Osteocyte (in vitro differentiated cells): ENCODE measurements around the gene CNTNAP2. TPM values are rescaled to one million over a fixed set of nuclear protein-coding genes. Genes with fewer than 3 reads are reported as not detected.

ENCODE experiments used
- DNase-seq: peaks from one replicate; pipeline ENCODE4 v3.0.0; 2021; ENCODE audit warnings: mixed read lengths; ENCODE audit not compliant: unreplicated experiment; ENCODE audit errors: extremely low spot score
- H3K27ac Mint-ChIP-seq: one replicate; pipeline ENCODE4 v1.8.0; 2021; ENCODE audit warnings: mild to moderate bottlenecking, mixed read lengths; ENCODE audit not compliant: unreplicated experiment
- H3K27me3 Mint-ChIP-seq: one replicate; pipeline ENCODE4 v1.8.0; 2021; ENCODE audit warnings: mixed read lengths; ENCODE audit not compliant: unreplicated experiment
- H3K36me3 Mint-ChIP-seq: one replicate; pipeline ENCODE4 v1.8.0; 2021; ENCODE audit warnings: mixed read lengths; ENCODE audit not compliant: unreplicated experiment
- H3K4me1 Mint-ChIP-seq: one replicate; pipeline ENCODE4 v1.8.0; 2021; ENCODE audit warnings: mixed read lengths; ENCODE audit not compliant: unreplicated experiment
- H3K4me3 Mint-ChIP-seq: one replicate; pipeline ENCODE4 v1.8.0; 2021; ENCODE audit warnings: mild to moderate bottlenecking, moderate library complexity, mixed read lengths; ENCODE audit not compliant: unreplicated experiment
- H3K9me3 Mint-ChIP-seq: one replicate; pipeline ENCODE4 v1.8.0; 2021; ENCODE audit warnings: mixed read lengths; ENCODE audit not compliant: unreplicated experiment
- CTCF ChIP-seq: fragments of 200-600 bp; sonication (generic); IDR thresholded peaks from 2 replicates; pipeline ENCODE4 v1.5.0; 2021; ENCODE audit warnings: antibody characterized with exemption, mild to moderate bottlenecking, moderate library complexity
- total RNA-seq: library from RNA; stranded (reverse); gene quantifications from 2 replicates; pipeline ENCODE4 v1.2.1, GENCODE V29; 2021

The CNTNAP2 gene
- total RNA-seq, 1 donor from 2014 or later, result 1.4 TPM

- no peaks in the 10 kb centered on the region for H3K36me3 Mint-ChIP-seq
- H3K4me1 Mint-ChIP-seq, result no peaks in the 10 kb centered on the region
- H3K9me3 Mint-ChIP-seq, result peaks cover 6% of the 10 kb centered on the region
- no peak overlapping the region for H3K4me3 Mint-ChIP-seq
- no peak overlapping the region for H3K27ac Mint-ChIP-seq
- no peak for DNase-seq
- no peaks in the 10 kb centered on the region for H3K27me3 Mint-ChIP-seq
- no peak for TF ChIP-seq CTCF
Measured at GRCh38 chr7:146126767-146127509, 10.3 kb downstream of the CNTNAP2 start.

GRCh38 chr7:146129296-146129695 lies 12.7 kb downstream of the CNTNAP2 start:
- no peak overlapping the region for H3K27ac Mint-ChIP-seq
- DNase-seq, result no peak
- no peaks in the 10 kb centered on the region for H3K36me3 Mint-ChIP-seq
- no peaks in the 10 kb centered on the region for H3K27me3 Mint-ChIP-seq
- H3K9me3 Mint-ChIP-seq, result peaks cover 8% of the 10 kb centered on the region
- TF ChIP-seq CTCF, result no peak
- H3K4me1 Mint-ChIP-seq, result no peaks in the 10 kb centered on the region
- no peak overlapping the region for H3K4me3 Mint-ChIP-seq

- Mint-ChIP-seq H3K9me3 (peaks cover 8% of the 10 kb centered on the region), H3K27ac (no peak overlapping the region), H3K27me3 (no peaks in the 10 kb centered on the region), H3K4me1 (no peaks in the 10 kb centered on the region), H3K36me3 (no peaks in the 10 kb centered on the region), H3K4me3 (no peak overlapping the region)
- no peak for TF ChIP-seq CTCF
- DNase-seq, result no peak
Measured at GRCh38 chr7:146129997-146130396, 13.4 kb downstream of the CNTNAP2 start.

GRCh38 chr7:146131701-146132100 lies 15.1 kb downstream of the CNTNAP2 start:
- Mint-ChIP-seq H3K27ac (no peak overlapping the region), H3K4me1 (no peaks in the 10 kb centered on the region), H3K4me3 (no peak overlapping the region), H3K36me3 (no peaks in the 10 kb centered on the region), H3K27me3 (no peaks in the 10 kb centered on the region), H3K9me3 (peaks cover 8% of the 10 kb centered on the region)
- no peak for DNase-seq
- no peak for TF ChIP-seq CTCF

GRCh38 chr7:146136357-146136875 lies 19.8 kb downstream of the CNTNAP2 start:
- Mint-ChIP-seq H3K36me3 (no peaks in the 10 kb centered on the region), H3K4me3 (no peak overlapping the region), H3K9me3 (peaks cover 15% of the 10 kb centered on the region), H3K4me1 (no peaks in the 10 kb centered on the region), H3K27me3 (no peaks in the 10 kb centered on the region), H3K27ac (no peak overlapping the region)
- DNase-seq, result no peak
- no peak for TF ChIP-seq CTCF
